Neural progenitor cell (in vitro differentiated cells): ENCODE data around the gene ALK. TPM values are rescaled to one million over a fixed set of nuclear protein-coding genes. Genes with fewer than 3 reads are reported as not detected.

Experiments used
- DNase-seq: peaks from one replicate; pipeline ENCODE4 v3.0.0-alpha.2; 2016; ENCODE audit warnings: low spot score
- H2AFZ ChIP-seq: fragments of 200-600 bp; sonication (generic); replicated peaks from 2 replicates; pipeline ENCODE4 v1.6.1; 2016; ENCODE audit warnings: antibody characterized with exemption
- H3F3A ChIP-seq: fragments of 200-600 bp; sonication (generic); 2 replicates; pipeline ENCODE4 v1.6.1; 2016; ENCODE audit warnings: antibody characterized with exemption, low read depth
- H3K27ac ChIP-seq: fragments of 200-600 bp; sonication (generic); 2 replicates; pipeline ENCODE4 v1.5.1; 2016; ENCODE audit warnings: mild to moderate bottlenecking
- H3K27me3 ChIP-seq: fragments of 200-600 bp; sonication (generic); 2 replicates; pipeline ENCODE4 v1.6.1; 2016; ENCODE audit warnings: mild to moderate bottlenecking, moderate library complexity
- H3K36me3 ChIP-seq: fragments of 200-600 bp; sonication (generic); 2 replicates; pipeline ENCODE4 v1.5.1; 2016
- H3K4me1 ChIP-seq: fragments of 200-600 bp; sonication (generic); 2 replicates; pipeline ENCODE4 v1.6.1; 2016; ENCODE audit warnings: mixed run types
- H3K4me2 ChIP-seq: fragments of 200-600 bp; sonication (generic); 2 replicates; pipeline ENCODE4 v1.6.1; 2016
- H3K4me3 ChIP-seq: fragments of 200-600 bp; sonication (generic); 2 replicates; pipeline ENCODE4 v1.5.1; 2016
- H3K79me2 ChIP-seq: fragments of 200-600 bp; sonication (generic); 2 replicates; pipeline ENCODE4 v1.6.1; 2016; ENCODE audit warnings: low read depth
- H3K9ac ChIP-seq: fragments of 200-600 bp; sonication (generic); 2 replicates; pipeline ENCODE4 v1.6.1; 2016
- H3K9me3 ChIP-seq: fragments of 200-600 bp; sonication (generic); 2 replicates; pipeline ENCODE4 v1.5.1; 2016; ENCODE audit warnings: low read depth
- H4K20me1 ChIP-seq: fragments of 200-600 bp; sonication (generic); 2 replicates; pipeline ENCODE4 v1.6.1; 2016; ENCODE audit warnings: low read depth
- H3K27ac Mint-ChIP-seq: 3 replicates; pipeline ENCODE4 v1.8.0; 2021; ENCODE audit warnings: mixed read lengths
- H3K27me3 Mint-ChIP-seq: 2 replicates; pipeline ENCODE4 v1.8.0; 2022; ENCODE audit warnings: low read depth, mild to moderate bottlenecking, inconsistent platforms, moderate library complexity, mixed read lengths; ENCODE audit not compliant: insufficient read depth
- H3K36me3 Mint-ChIP-seq: 3 replicates; pipeline ENCODE4 v1.8.0; 2021; ENCODE audit warnings: mixed read lengths
- H3K4me1 Mint-ChIP-seq: 3 replicates; pipeline ENCODE4 v1.8.0; 2021; ENCODE audit warnings: mixed read lengths
- H3K4me3 Mint-ChIP-seq: 3 replicates; pipeline ENCODE4 v1.8.0; 2021; ENCODE audit warnings: mild to moderate bottlenecking, moderate library complexity, mixed read lengths
- H3K9me3 Mint-ChIP-seq: 3 replicates; pipeline ENCODE4 v1.8.0; 2020; ENCODE audit warnings: mixed read lengths
- CTCF ChIP-seq: fragments of 200-600 bp; sonication (generic); IDR thresholded peaks from 2 replicates; pipeline ENCODE4 v1.5.1; 2017; ENCODE audit warnings: antibody characterized with exemption, mild to moderate bottlenecking
- EZH2 ChIP-seq: fragments of 200-600 bp; sonication (generic); IDR thresholded peaks from 2 replicates; pipeline ENCODE4 v1.6.1; 2017; ENCODE audit warnings: antibody characterized with exemption, mild to moderate bottlenecking, moderate library complexity
- EZH2phosphoT487 ChIP-seq: fragments of 200-600 bp; sonication (generic); IDR thresholded peaks from 2 replicates; pipeline ENCODE4 v1.6.1; 2017; ENCODE audit warnings: antibody characterized with exemption
- total RNA-seq: library from RNA; depleted of rRNA; stranded (reverse); fragments of >200 nt; gene quantifications from 2 replicates; pipeline ENCODE4 v1.2.3, GENCODE V29; 2015; ENCODE audit warnings: low replicate concordance

Gene ALK
- total RNA-seq, 1 donor from 2014 or later, result not detected

GRCh38 chr2:29916571-29916970, 4.8 kb downstream of the ALK start:
- no peaks in the 10 kb centered on the region for H3K9me3 ChIP-seq
- TF ChIP-seq EZH2 (no peak), CTCF (no peak), EZH2phosphoT487 (no peak)
- no peaks in the 10 kb centered on the region for H3K36me3 Mint-ChIP-seq
- no peak overlapping the region for H3K4me3 Mint-ChIP-seq
- no peak for DNase-seq
- H3K4me1 ChIP-seq, result peaks cover 9% of the 10 kb centered on the region
- no peaks in the 10 kb centered on the region for H3K36me3 ChIP-seq
- peaks cover 9% of the 10 kb centered on the region for H3K4me1 Mint-ChIP-seq
- peaks cover 97% of the 10 kb centered on the region for H3K27me3 ChIP-seq
- H3K9me3 Mint-ChIP-seq, result no peaks in the 10 kb centered on the region
- no peak overlapping the region for H3K27ac Mint-ChIP-seq
- H3K4me3 ChIP-seq, result no peak overlapping the region
- no peak overlapping the region for H2AFZ ChIP-seq
- peaks cover 24% of the 10 kb centered on the region for H4K20me1 ChIP-seq
- H3K4me2 ChIP-seq, result no peak overlapping the region
- peaks cover 13% of the 10 kb centered on the region for H3K27me3 Mint-ChIP-seq
- no peaks in the 10 kb centered on the region for H3K79me2 ChIP-seq
- H3F3A ChIP-seq, result no peaks in the 10 kb centered on the region
- no peak overlapping the region for H3K27ac ChIP-seq
- H3K9ac ChIP-seq, result no peak overlapping the region

DNA sequence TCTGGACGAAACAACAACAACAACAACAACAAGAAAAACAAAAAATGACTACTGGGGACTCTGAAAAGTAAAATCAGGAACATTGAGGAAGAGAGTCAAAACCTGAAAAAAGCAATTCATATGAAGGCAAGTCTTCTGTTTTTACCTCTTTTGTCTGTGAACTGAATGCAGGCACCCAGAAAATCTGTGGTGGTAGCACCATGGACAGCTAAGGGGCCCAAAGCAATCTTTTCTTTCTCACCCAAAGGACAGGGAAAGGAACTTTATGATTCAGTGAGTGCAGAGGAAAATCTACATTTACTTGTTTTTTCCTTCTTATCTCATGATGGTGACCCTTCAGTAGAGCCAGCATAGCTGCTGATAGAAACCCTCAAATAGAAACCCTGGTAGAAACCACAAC, 10.4 kb downstream of the ALK start:
- no peaks in the 10 kb centered on the region for H3K27me3 Mint-ChIP-seq
- H3K4me3 Mint-ChIP-seq, result no peak overlapping the region
- Histone ChIP-seq H3K79me2 (no peaks in the 10 kb centered on the region), H2AFZ (no peak overlapping the region), H3K9ac (no peak overlapping the region), H3K4me2 (no peak overlapping the region), H3F3A (no peaks in the 10 kb centered on the region), H3K27ac (no peak overlapping the region), H3K27me3 (peaks cover 43% of the 10 kb centered on the region), H4K20me1 (no peaks in the 10 kb centered on the region), H3K4me1 (peaks cover 3% of the 10 kb centered on the region), H3K9me3 (no peaks in the 10 kb centered on the region), H3K36me3 (no peaks in the 10 kb centered on the region), H3K4me3 (no peak overlapping the region)
- no peak overlapping the region for H3K27ac Mint-ChIP-seq
- TF ChIP-seq CTCF, result no peak
- no peak for TF ChIP-seq EZH2phosphoT487
- TF ChIP-seq EZH2, result no peak
- no peaks in the 10 kb centered on the region for H3K9me3 Mint-ChIP-seq
- H3K36me3 Mint-ChIP-seq, result no peaks in the 10 kb centered on the region
- peaks cover 4% of the 10 kb centered on the region for H3K4me1 Mint-ChIP-seq
- DNase-seq, result no peak

- no peak for DNase-seq
- Histone ChIP-seq H3K27ac (no peak overlapping the region), H3K9me3 (no peaks in the 10 kb centered on the region), H3K4me1 (peaks cover 3% of the 10 kb centered on the region), H3K9ac (no peak overlapping the region), H3K27me3 (peaks cover 41% of the 10 kb centered on the region), H3F3A (no peaks in the 10 kb centered on the region), H4K20me1 (no peaks in the 10 kb centered on the region), H3K36me3 (no peaks in the 10 kb centered on the region), H3K4me2 (no peak overlapping the region), H3K79me2 (no peaks in the 10 kb centered on the region), H2AFZ (no peak overlapping the region), H3K4me3 (no peak overlapping the region)
- Mint-ChIP-seq H3K4me3 (no peak overlapping the region), H3K9me3 (no peaks in the 10 kb centered on the region), H3K27ac (no peak overlapping the region), H3K27me3 (no peaks in the 10 kb centered on the region), H3K4me1 (peaks cover 6% of the 10 kb centered on the region), H3K36me3 (no peaks in the 10 kb centered on the region)
- no peak for TF ChIP-seq EZH2phosphoT487
- no peak for TF ChIP-seq EZH2
- no peak for TF ChIP-seq CTCF
These were observed 10.9 kb downstream of the ALK start for GRCh38 chr2:29910465-29910864.
